Activated naive CD4-positive, alpha-beta T cell treated with anti-CD3 and anti-CD28 coated beads, Interleukin-2, amount 10 ng/mL, durations not matched to agents 5 hours and 36 hours (primary cell): ENCODE data around the gene KRTAP5-4. TPM values are rescaled to one million over a fixed set of nuclear protein-coding genes. Genes with fewer than 3 reads are reported as not detected.

Source experiments
- total RNA-seq, 2 experiments: library from RNA; stranded (reverse); gene quantifications; one replicate each; pipeline ENCODE4 v1.2.3, GENCODE V29; 2021

Gene KRTAP5-4
- not detected for total RNA-seq

GRCh38 chr11:1622086-1622485 is at the start of gene KRTAP5-4:
KRTAP5-4 (minus strand) TSS chr11:1622138; CDS start chr11:1622093, 45 bp downstream.

GRCh38 chr11:1629326-1630185 is 7.6 kb upstream of the KRTAP5-4 start, which contains the start of gene KRTAP5-5:
KRTAP5-5 (plus strand) TSS chr11:1629775; CDS start chr11:1629841, 66 bp downstream.

GRCh38 chr11:1608363-1608762 is 13.6 kb downstream of the KRTAP5-4 start, which contains the start of gene KRTAP5-3:
KRTAP5-3 (minus strand) TSS chr11:1608463; CDS start chr11:1608385, 78 bp downstream.

GRCh38 chr11:1597994-1598380 is 24.0 kb downstream of the KRTAP5-4 start, which contains the start of gene KRTAP5-2:
KRTAP5-2 (minus strand) TSS chr11:1598294; CDS start chr11:1598250, 44 bp downstream.

GRCh38 chr11:1584661-1585370 is 37.1 kb downstream of the KRTAP5-4 start, which contains the start of gene KRTAP5-1:
KRTAP5-1 (minus strand) TSS chr11:1585283; CDS start chr11:1585249, 34 bp downstream.

GRCh38 chr11:1572197-1573076 is 49.5 kb downstream of the KRTAP5-4 start, which contains the start of gene DUSP8:
DUSP8 (minus strand) TSS chr11:1572271; CDS start chr11:1565826, 6,445 bp downstream.

Other genes starting within 250 kb of the KRTAP5-4 start
- gene BRSK2, start 232.2 kb downstream of the KRTAP5-4 start, total RNA-seq, result not detected
- gene MOB2, start 135.4 kb downstream of the KRTAP5-4 start, total RNA-seq, result 10 to 100 TPM; 48.8 to 53.3 TPM
- 1 to 10 TPM in 1 of 2 experiments, under 1 TPM in 1; 0.91 to 1.1 TPM for gene DUSP8, start 49.9 kb downstream of the KRTAP5-4 start, total RNA-seq
- gene KRTAP5-1, start 36.9 kb downstream of the KRTAP5-4 start, total RNA-seq, result not detected
- gene KRTAP5-2, start 23.8 kb downstream of the KRTAP5-4 start, total RNA-seq, result not detected
- gene KRTAP5-3, start 13.7 kb downstream of the KRTAP5-4 start, total RNA-seq, result not detected
- not detected for gene KRTAP5-5, start 7.6 kb upstream of the KRTAP5-4 start, total RNA-seq
- gene KRTAP5-6, start 75.1 kb upstream of the KRTAP5-4 start, total RNA-seq, result not detected
- gene IFITM10, start 128.5 kb upstream of the KRTAP5-4 start, total RNA-seq, result 1 to 10 TPM in 1 of 2 experiments, under 1 TPM in 1; 0.68 to 1.5 TPM
- gene CTSD, start 141.8 kb upstream of the KRTAP5-4 start, total RNA-seq, result 100 to 1,000 TPM; 166 to 171 TPM
- gene SYT8, start 212.9 kb upstream of the KRTAP5-4 start, total RNA-seq, result not detected
- gene TNNI2, start 216.8 kb upstream of the KRTAP5-4 start, total RNA-seq, result not detected
- 100 to 1,000 TPM; 547 to 564 TPM for gene LSP1, start 230.9 kb upstream of the KRTAP5-4 start, total RNA-seq